Cardiac muscle cell (in vitro differentiated cells and primary cell): ENCODE data around the gene MUSTN1. TPM values are rescaled to one million over a fixed set of nuclear protein-coding genes. Genes with fewer than 3 reads are reported as not detected.

Experiments
- DNase-seq, 2 donors: peaks; one replicate each; pipeline versions ENCODE4 v3.0.0 to v3.0.0-alpha.2; 2010 to 2017; ENCODE audit warnings: low read depth in 1 of 2, low spot score in 1 of 2
- H3K27ac ChIP-seq: fragments of 200-600 bp; sonication (generic); 2 replicates; pipeline ENCODE4 v1.5.1; 2016
- H3K27me3 ChIP-seq: fragments of 200-600 bp; sonication (generic); 2 replicates; pipeline ENCODE4 v1.6.0; 2016; ENCODE audit warnings: control low read depth
- H3K36me3 ChIP-seq: fragments of 200-600 bp; sonication (generic); 2 replicates; pipeline ENCODE4 v1.5.1; 2016; ENCODE audit warnings: control low read depth
- H3K4me1 ChIP-seq: fragments of 200-600 bp; sonication (generic); 2 replicates; pipeline ENCODE4 v1.8.1; 2017; ENCODE audit warnings: low read depth, mild to moderate bottlenecking, mixed run types
- H3K4me3 ChIP-seq: fragments of 200-600 bp; sonication (generic); 2 replicates; pipeline ENCODE4 v1.5.1; 2016; ENCODE audit warnings: mild to moderate bottlenecking
- H3K9me3 ChIP-seq: fragments of 200-600 bp; sonication (generic); 2 replicates; pipeline ENCODE4 v1.5.1; 2017; ENCODE audit warnings: low read depth, mild to moderate bottlenecking, control low read depth
- polyA plus RNA-seq: library from polyadenylated mRNA; unstranded; fragments of >200 nt; fragmentation: Nextera tagmentation; extraction: Ambion mirVana; gene quantifications from 2 replicates; pipeline ENCODE4 v1.2.1, GENCODE V29; 2016
- total RNA-seq: library from RNA; depleted of rRNA; stranded (reverse); fragments of >200 nt; gene quantifications from 2 replicates; pipeline ENCODE4 v1.2.3, GENCODE V29; 2016
- TF ChIP-seq, protein P1 (sequence below): IDR thresholded peaks from 2 replicates; pipeline ENCODE4 v1.5.1; 2012; ENCODE audit warnings: low read depth, mild to moderate bottlenecking, low read length

The MUSTN1 gene
- total and polyA plus RNA-seq, 2 experiments from 2014 or later, result not detected

DNA sequence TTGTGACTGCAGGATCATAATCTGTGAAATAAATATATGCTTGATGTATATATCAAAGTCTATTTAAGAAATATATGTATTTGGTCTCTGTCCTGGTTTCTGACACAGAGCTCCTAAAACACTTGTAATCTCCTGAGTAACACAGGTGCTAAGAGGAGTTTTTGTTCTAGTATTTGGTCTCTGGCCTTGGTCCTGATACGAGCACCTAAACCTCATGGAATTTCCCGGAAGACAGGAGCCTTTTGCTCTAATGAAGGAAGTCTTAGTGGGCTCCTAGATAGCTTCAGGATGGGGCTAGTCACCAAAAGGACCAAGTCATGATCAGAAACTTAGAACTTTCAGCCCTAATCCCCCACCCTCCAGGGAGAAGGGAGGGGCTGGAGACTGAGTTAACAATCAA lies 19.2 kb upstream of the MUSTN1 start:
- peak in 1 of 2 donors; percentile 51 for DNase-seq

DNA sequence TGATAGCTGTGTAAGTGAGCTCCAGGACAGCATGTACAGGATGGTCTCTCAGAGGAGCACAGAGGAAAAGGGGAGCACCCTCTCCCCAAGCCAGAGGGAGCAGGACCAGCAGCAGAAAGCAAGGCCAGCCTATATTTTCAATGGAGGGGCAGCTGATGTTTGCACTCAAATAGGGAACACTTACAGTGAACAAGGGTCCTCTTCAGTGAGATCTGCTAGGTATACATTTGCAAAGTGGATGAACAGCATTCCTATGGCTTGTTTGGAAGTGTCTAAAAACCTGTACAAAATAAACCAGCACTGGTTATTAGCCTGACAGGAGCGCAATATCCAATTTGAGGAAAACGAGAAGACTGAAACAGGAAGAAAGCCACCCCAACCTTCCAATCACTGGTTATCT lies 17.6 kb upstream of the MUSTN1 start:
- no peak overlapping the region for H3K4me3 ChIP-seq
- no peaks in the 10 kb centered on the region for H3K4me1 ChIP-seq
- no peaks in the 10 kb centered on the region for H3K36me3 ChIP-seq
- no peak for DNase-seq
- H3K27me3 ChIP-seq, result no peaks in the 10 kb centered on the region
- H3K27ac ChIP-seq, result no peak overlapping the region
- TF ChIP-seq, protein P1, sequence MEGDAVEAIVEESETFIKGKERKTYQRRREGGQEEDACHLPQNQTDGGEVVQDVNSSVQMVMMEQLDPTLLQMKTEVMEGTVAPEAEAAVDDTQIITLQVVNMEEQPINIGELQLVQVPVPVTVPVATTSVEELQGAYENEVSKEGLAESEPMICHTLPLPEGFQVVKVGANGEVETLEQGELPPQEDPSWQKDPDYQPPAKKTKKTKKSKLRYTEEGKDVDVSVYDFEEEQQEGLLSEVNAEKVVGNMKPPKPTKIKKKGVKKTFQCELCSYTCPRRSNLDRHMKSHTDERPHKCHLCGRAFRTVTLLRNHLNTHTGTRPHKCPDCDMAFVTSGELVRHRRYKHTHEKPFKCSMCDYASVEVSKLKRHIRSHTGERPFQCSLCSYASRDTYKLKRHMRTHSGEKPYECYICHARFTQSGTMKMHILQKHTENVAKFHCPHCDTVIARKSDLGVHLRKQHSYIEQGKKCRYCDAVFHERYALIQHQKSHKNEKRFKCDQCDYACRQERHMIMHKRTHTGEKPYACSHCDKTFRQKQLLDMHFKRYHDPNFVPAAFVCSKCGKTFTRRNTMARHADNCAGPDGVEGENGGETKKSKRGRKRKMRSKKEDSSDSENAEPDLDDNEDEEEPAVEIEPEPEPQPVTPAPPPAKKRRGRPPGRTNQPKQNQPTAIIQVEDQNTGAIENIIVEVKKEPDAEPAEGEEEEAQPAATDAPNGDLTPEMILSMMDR, result no peak
- H3K9me3 ChIP-seq, result no peaks in the 10 kb centered on the region

More for the DNA sequence above, 19.2 kb upstream of the MUSTN1 start:
- H3K27me3 ChIP-seq, result no peaks in the 10 kb centered on the region
- H3K4me1 ChIP-seq, result no peaks in the 10 kb centered on the region
- no peak overlapping the region for H3K4me3 ChIP-seq
- no peaks in the 10 kb centered on the region for H3K36me3 ChIP-seq
- no peaks in the 10 kb centered on the region for H3K9me3 ChIP-seq
- TF ChIP-seq, protein P1, result no peak
- no peak overlapping the region for H3K27ac ChIP-seq

DNA sequence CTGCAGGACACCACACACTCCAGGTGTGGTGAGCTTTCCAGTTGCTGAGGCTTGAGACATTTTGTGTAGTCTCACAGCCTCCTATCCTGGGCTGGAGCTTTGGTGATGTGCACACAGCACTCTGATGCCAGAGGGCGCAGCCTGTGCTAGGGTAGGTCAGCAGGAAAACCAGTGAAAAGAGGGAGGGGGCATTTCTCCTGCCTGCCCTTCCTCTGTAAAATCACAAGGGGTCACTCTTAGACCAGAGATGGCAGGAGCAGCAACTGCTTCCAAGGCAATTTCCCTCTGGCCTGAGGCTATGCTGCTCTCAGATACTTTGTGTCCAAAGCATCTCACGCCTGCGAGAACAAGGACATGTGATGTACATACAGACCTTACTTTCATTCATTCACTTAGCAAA lies 16.5 kb upstream of the MUSTN1 start:
- Histone ChIP-seq H3K9me3 (no peaks in the 10 kb centered on the region), H3K4me1 (no peaks in the 10 kb centered on the region), H3K36me3 (no peaks in the 10 kb centered on the region), H3K4me3 (no peak overlapping the region), H3K27ac (no peak overlapping the region), H3K27me3 (no peaks in the 10 kb centered on the region)
- TF ChIP-seq, protein P1, result peak; percentile 55
- DNase-seq, result peak; percentile 56

DNA sequence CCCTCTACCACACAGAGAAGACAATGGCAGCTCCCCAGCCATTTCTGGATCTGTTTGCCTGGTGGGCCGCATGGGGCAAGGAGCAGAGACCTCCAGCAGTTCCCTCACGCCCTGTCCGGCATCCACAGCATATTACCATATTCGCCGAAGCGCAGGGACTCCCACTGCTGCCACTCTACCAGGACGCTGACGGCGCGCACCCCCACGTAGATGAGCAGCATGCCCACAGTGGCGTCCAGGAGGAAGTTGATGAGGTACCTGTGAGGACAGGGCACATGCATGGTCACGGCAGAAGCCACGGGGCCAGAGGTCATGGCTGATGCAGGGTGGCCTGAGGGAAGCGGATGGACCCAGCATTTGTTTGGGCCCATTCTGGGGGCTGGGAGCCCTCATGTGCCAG lies 14.8 kb upstream of the MUSTN1 start:
- H3K36me3 ChIP-seq, result no peaks in the 10 kb centered on the region
- H3K4me3 ChIP-seq, result no peak overlapping the region
- H3K9me3 ChIP-seq, result no peaks in the 10 kb centered on the region
- no peak for DNase-seq
- H3K27me3 ChIP-seq, result no peaks in the 10 kb centered on the region
- TF ChIP-seq, protein P1, result no peak
- no peaks in the 10 kb centered on the region for H3K4me1 ChIP-seq
- H3K27ac ChIP-seq, result no peak overlapping the region

DNA sequence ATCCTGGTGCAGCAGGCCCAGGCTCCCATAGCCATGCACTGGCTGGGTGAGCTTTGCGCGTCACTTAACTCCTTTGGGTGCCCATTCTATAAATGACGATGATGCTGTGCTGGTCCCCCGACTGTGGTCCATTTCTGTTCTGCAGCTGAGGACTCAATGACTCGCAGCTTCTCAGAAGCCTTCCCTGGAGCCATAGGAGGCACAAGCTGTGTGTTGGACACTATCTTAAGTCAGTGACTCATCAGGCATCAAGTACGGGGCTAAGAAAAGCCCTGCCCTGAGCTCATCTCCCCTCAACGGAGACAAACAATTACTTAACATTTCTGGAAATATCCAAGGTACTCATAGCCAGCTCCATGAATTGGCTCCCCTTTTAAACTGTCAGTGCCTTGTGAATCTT lies 13.8 kb upstream of the MUSTN1 start:
- TF ChIP-seq, protein P1, result no peak
- DNase-seq, result peak in 1 of 2 donors; percentile 48
- H3K27ac ChIP-seq, result no peak overlapping the region
- H3K27me3 ChIP-seq, result no peaks in the 10 kb centered on the region
- no peak overlapping the region for H3K4me3 ChIP-seq
- no peaks in the 10 kb centered on the region for H3K9me3 ChIP-seq
- no peaks in the 10 kb centered on the region for H3K4me1 ChIP-seq
- no peaks in the 10 kb centered on the region for H3K36me3 ChIP-seq

DNA sequence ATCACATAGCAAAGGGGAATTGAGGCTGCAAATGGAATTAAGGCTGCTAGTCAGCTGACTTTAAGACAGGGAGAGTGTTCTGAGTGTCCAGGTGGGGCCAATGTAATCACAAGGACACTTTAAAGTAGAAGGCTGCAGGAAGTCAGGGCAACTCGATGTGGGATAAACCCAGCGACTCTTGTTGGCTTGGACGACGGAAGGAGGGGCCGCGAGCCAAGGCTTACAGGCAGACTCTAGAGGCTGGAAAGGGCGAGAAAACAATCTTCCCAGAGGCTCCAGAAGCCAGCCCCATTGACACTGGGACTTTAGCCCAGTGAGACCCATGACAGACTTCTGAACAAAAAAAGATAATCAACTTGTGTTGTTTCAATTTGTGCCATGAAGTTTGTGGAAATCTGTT lies 12.9 kb upstream of the MUSTN1 start:
- no peaks in the 10 kb centered on the region for H3K36me3 ChIP-seq
- no peaks in the 10 kb centered on the region for H3K4me1 ChIP-seq
- no peak overlapping the region for H3K27ac ChIP-seq
- H3K9me3 ChIP-seq, result no peaks in the 10 kb centered on the region
- H3K27me3 ChIP-seq, result no peaks in the 10 kb centered on the region
- H3K4me3 ChIP-seq, result no peak overlapping the region
- TF ChIP-seq, protein P1, result no peak
- no peak for DNase-seq
